Dermis blood vessel endothelial cell (primary cell): Measurements from ENCODE around the gene CLEC4C. TPM values are rescaled to one million over a fixed set of nuclear protein-coding genes. Genes with fewer than 3 reads are reported as not detected.
"Not testable (repeated sequence)": the region's sequence is repeated elsewhere in the genome, so short reads cannot be mapped to it uniquely, and the experiment has no call there.

ENCODE experiments used
- DNase-seq: peaks from one replicate; pipeline ENCODE4 v3.0.0; 2010
- total RNA-seq: library from RNA; depleted of rRNA; stranded (reverse); fragments of >200 nt; gene quantifications from 2 replicates; pipeline ENCODE4 v1.2.3, GENCODE V29; 2014

Gene CLEC4C
- total RNA-seq, result not detected in 2 replicates

GRCh38 chr12:7747246-7747645 lies at the start of gene CLEC4C:
Gene CLEC4C (minus strand): TSS chr12:7747375. CDS start chr12:7747348, 27 bp downstream.
- no peak for DNase-seq

- no peak for DNase-seq
These were observed 46.0 kb upstream of the CLEC4C start for GRCh38 chr12:7793211-7793610.

- not testable (repeated sequence) for DNase-seq
These were observed 41.8 kb upstream of the CLEC4C start, which contains the start of gene NANOG for GRCh38 chr12:7788884-7789528. Gene NANOG (plus strand): TSS chr12:7789402. CDS start chr12:7789615, 213 bp downstream.

GRCh38 chr12:7788294-7788660 lies 41.1 kb upstream of the CLEC4C start:
- no peak for DNase-seq

GRCh38 chr12:7787574-7788293 lies 40.6 kb upstream of the CLEC4C start:
- no peak for DNase-seq

GRCh38 chr12:7784701-7785100 lies 37.5 kb upstream of the CLEC4C start:
- DNase-seq, result no peak

- not testable (repeated sequence) for DNase-seq
These were observed 36.3 kb upstream of the CLEC4C start for GRCh38 chr12:7783433-7783832.

- DNase-seq, result no peak
These were observed 34.9 kb upstream of the CLEC4C start for GRCh38 chr12:7782055-7782454.

GRCh38 chr12:7781274-7781673 lies 34.1 kb upstream of the CLEC4C start:
- no peak for DNase-seq

- DNase-seq, result no peak
These were observed 22.8 kb upstream of the CLEC4C start for GRCh38 chr12:7769999-7770398.

GRCh38 chr12:7758766-7759140 lies 11.6 kb upstream of the CLEC4C start:
- no peak for DNase-seq

- DNase-seq, result no peak
These were observed 9.8 kb upstream of the CLEC4C start for GRCh38 chr12:7756993-7757392.

- DNase-seq, result not testable (repeated sequence)
These were observed 8.5 kb upstream of the CLEC4C start for GRCh38 chr12:7755668-7756067.

- not testable (repeated sequence) for DNase-seq
These were observed 5.1 kb upstream of the CLEC4C start for GRCh38 chr12:7751941-7752922.

- DNase-seq, result no peak
These were observed 4.2 kb upstream of the CLEC4C start for GRCh38 chr12:7751394-7751793.

GRCh38 chr12:7750350-7750749 lies 3.2 kb upstream of the CLEC4C start:
- DNase-seq, result no peak

- no peak for DNase-seq
These were observed 2.3 kb upstream of the CLEC4C start for GRCh38 chr12:7749442-7749841.

GRCh38 chr12:7748852-7749251 lies 1.7 kb upstream of the CLEC4C start:
- DNase-seq, result no peak

- no peak for DNase-seq
These were observed 14.2 kb downstream of the CLEC4C start for GRCh38 chr12:7732993-7733392.

GRCh38 chr12:7731486-7731885 lies 15.7 kb downstream of the CLEC4C start:
- DNase-seq, result no peak

- DNase-seq, result not testable (repeated sequence)
These were observed 16.2 kb downstream of the CLEC4C start for GRCh38 chr12:7730984-7731383.

GRCh38 chr12:7729746-7730145 lies 17.4 kb downstream of the CLEC4C start:
- DNase-seq, result no peak

GRCh38 chr12:7723926-7724325 lies 23.2 kb downstream of the CLEC4C start:
- DNase-seq, result no peak
